SK-MEL-5 (cell line): ENCODE data around the gene XIRP1. TPM values are rescaled to one million over a fixed set of nuclear protein-coding genes. Genes with fewer than 3 reads are reported as not detected.
"Not testable (repeated sequence)": the region's sequence is repeated elsewhere in the genome, so short reads cannot be mapped to it uniquely, and the experiment has no call there.

Source experiments
- DNase-seq: peaks from one replicate; pipeline ENCODE4 v3.0.0-alpha.2; 2016; ENCODE audit warnings: low read depth, low spot score
- in situ Hi-C: cut with HindIII; loops from 2 replicates; pipeline ENCODE4 v1.10.0; 2016; ENCODE audit warnings: low sequenced_read_pairs, high pct_unique_total_duplicates, low pct_unique_long_range_greater_than_20kb
- total RNA-seq: library from RNA; depleted of rRNA; stranded (reverse); fragments of >200 nt; shearing (Covaris generic); gene quantifications from 2 replicates; pipeline ENCODE4 v1.2.3, GENCODE V29; 2014

Gene XIRP1
- total RNA-seq, 1 experiment from 2014 or later = 0.03 TPM

DNA sequence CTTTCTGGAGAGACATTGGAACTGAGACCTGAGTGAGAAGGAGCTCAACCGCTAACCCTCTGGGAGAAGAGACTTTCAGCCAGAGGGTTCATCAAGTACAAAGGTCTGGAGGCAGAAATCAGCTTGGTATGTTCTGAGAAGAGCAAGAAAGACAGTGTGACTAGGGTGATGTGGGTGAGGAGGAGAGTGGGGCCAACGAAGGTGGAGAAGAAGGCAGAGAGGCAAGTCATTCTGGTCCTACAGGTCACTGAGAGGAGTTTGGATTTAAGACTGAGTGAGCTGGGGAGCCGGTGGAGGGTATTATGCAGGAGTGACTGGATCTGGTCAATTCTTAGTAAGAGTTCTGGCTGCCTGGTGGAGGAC lies 12.2 kb downstream of the XIRP1 start:
- DNase-seq = no peak
- in situ Hi-C loops = no loop called here

DNA sequence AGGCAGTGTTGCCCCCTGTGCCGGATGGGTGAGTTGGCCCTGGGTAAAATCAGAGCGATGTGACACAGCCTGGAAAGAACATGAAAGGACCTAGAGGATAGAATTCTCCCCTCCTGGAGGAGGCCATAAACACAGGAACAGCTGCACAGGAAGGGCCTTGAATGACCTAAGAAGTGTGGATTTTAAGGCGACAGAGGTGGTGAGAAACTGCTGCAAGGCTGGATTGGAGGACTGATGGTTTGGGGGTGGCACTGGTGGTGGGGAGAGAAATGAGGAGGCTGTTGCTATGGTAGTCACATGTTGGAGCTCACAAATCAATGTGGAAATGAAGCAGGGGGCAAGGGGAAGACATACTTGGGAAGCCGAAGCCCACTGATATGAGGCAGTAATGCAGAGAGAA lies 13.8 kb downstream of the XIRP1 start:
- DNase-seq = no peak
- in situ Hi-C loops = no loop called here

- DNase-seq = peak; percentile 74
- in situ Hi-C loops = no loop called here
Observed at GRCh38 chr3:39177708-39178332, 14.6 kb downstream of the XIRP1 start.

DNA sequence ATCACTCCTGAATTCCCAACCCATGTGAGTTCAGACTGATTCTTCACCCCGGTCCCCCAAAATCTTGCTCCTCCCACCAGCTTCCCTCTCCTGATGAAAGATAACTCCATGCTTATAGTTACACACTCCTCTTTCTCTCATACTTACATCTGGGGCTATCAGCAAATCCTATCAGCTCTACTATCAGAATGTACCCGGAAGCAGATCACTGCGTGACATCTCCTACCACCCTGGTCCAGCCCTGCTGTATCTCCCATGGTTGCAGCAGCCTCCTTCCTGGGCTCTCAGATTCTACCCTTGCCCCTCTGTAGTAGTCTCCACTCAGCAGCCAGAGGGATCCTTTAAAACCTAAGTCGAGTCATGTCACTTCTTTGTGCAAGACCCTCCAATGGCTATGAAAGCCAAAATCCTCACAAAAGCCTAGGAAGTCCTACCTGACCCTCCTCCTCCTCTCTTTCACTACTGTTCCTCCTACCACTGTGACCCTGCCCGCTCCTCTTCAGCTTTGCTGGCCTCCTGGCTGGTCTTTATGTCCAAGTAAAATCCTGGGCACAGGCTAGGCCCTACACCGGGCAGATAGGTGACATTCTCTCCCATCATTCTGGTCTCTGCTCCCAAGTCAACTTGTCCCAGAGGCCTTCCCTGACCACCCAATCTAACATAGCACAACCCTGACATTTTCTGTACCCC lies 16.2 kb downstream of the XIRP1 start:
- in situ Hi-C loops = no loop called here
- no peak for DNase-seq

- no peak for DNase-seq
- in situ Hi-C loops = no loop called here
Observed at GRCh38 chr3:39173318-39174125, 18.9 kb downstream of the XIRP1 start.

- no peak for DNase-seq
- in situ Hi-C loops = no loop called here
Observed at GRCh38 chr3:39171860-39172259, 20.5 kb downstream of the XIRP1 start.

DNA sequence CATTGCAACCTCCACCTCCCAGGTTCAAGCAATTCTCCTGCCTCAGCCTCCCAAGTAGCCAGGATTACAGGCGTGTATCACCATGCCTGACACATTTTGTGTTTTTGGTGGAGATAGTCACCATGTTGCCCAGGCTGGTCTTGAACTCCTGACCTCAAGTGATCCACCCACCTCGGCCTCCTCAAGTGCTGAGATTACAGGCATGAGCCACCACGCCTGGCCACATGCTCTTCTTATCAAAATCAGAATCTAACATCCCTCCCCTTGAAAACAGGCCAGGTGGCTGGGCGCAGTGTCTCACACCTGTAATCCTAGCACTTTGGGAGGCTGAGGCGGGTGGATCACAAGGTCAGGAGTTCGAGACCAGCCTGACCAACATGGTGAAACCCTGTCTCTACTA lies 21.5 kb downstream of the XIRP1 start:
- DNase-seq, in situ Hi-C loops: not testable (repeated sequence)

DNA sequence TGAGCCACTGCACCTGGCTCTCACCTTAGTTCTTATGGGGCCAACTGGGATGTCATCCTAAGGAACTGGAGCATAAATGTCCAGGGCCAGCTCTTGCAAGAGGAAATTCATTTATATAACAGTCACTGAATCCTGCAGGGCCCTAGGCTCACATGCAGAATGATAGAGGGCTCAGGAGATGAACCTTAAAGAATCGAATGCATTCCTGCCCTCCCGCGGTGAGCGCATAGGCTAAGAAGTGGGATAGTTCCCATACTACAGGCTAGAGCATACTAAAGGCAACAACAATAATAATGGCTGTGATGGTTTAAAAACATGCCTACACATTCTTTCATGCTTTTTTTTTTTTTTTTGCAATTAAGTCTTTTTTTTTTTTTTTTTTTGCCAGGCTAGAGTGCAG lies 21.9 kb downstream of the XIRP1 start:
- no peak for DNase-seq
- in situ Hi-C loops = no loop called here

DNA sequence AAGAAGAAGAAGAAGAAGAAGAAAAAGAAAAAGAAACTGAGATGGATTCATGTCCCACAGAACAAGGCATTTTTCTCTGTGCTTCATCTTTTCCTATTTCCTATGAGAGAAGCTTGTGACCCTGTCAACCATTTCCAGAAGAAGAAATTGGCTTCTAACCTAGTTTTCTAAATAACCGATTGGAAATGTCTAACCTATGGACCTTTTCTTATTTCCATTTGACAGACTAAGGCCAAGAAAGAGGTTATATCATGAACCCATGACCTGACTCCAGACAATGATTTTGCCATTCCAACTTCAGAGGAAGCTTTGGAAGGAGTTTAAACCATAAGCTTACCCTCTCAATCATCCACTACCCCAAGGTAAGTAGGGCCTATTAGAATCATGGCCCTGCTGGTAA lies 22.7 kb downstream of the XIRP1 start:
- DNase-seq = no peak
- in situ Hi-C loops = no loop called here

GRCh38 chr3:39168156-39168780 lies 24.1 kb downstream of the XIRP1 start:
- peak; percentile 55 for DNase-seq

GRCh38 chr3:39166932-39167532 lies 25.4 kb downstream of the XIRP1 start:
- in situ Hi-C loops = no loop called here
- DNase-seq = peak; percentile 77

More at GRCh38 chr3:39168156-39168780, 24.1 kb downstream of the XIRP1 start:
- in situ Hi-C loops = no loop called here

DNA sequence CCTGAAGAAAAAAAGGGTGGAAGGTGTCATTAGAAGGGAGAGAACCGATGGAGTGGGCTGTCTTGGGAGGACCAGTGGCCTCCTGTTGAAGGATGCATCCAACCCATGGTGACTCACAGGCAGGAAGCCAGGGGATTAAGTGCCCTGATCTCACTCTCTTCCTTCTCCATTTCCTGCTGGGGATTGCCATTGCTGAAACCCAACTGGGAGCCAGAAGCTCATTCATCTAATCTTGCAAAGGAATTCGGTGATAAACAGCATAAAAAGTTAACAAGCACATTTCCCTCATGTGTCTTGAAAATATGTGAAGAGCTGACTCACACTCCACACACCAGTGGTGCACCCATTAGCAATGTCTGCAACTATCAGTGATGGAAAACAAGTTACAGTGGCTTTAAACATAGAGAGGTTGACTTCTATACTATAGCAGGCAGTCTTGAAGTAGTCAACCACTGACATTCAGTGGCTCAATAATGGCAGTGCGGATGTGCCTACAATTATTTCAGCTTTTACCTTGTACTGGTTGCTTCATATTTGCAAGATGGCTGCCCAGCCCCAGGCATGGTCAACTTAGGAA lies 26.2 kb downstream of the XIRP1 start:
- DNase-seq = peak; percentile 42
- in situ Hi-C loops = no loop called here

DNA sequence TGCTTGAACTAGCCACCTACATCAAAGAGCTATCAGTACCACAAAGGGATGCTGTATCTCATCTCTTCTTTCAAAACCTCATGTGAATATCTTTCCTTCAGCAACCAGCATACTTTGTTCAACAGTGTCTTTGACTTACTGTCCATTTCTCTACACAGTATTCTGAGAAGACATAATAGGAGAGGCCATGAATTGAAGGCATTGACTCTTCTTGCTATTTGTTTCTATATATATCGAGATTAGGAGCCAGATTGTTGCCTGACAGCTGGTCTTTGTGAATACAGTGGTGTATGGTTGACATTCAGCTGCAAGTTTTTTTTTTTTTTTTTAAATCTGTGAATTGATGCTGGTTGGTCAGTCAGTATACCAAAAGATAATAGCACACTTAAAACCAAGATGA lies 26.9 kb downstream of the XIRP1 start:
- peak; percentile 56 for DNase-seq
- in situ Hi-C loops = no loop called here

DNA sequence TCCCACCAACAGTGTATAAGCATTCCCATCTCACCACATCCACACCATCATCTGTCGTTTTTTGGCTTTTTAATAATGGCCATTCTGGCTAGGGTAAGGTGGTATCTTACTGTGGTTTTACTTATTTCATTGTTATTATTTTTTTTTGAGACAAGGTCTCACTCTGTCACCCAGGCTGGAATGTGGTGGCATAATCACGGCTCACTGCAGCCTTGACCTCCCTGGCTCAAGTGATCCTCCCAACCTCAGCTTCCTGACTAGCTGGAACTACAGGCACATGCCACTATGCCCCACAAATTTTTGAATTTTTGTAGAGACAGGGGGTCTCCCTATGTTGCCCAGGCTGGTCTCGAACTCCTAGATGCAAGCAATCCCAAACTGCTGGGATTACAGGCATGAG lies 28.0 kb downstream of the XIRP1 start:
- DNase-seq = no peak
- in situ Hi-C loops = no loop called here

DNA sequence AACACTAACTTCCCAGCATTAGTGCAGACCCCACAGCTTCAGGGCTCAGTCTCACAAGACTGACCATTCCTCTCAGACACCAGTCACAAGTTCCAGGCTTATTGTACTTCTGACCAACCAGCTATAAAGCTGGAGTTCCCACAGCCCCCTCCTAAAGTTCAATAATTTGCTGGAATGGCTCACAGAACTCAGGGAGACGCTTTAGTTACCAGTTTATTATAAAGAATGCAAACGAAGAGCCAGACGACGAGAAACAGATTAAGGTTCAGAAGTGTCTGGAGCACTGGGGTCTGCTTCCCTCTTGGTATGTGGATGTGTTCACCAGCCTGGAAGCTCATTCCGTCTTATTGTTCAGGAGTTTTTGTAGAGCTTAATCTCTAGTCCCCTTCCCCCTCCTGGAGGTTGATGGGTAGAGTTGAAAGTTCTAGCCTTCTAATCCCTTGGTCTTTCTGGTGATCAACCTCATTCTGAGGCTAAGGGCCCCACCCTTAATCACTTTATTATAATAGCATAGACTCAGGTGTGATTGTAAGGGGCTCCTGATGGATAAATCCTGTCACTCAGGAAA lies 34.2 kb downstream of the XIRP1 start:
- in situ Hi-C loops = no loop called here
- no peak for DNase-seq

DNA sequence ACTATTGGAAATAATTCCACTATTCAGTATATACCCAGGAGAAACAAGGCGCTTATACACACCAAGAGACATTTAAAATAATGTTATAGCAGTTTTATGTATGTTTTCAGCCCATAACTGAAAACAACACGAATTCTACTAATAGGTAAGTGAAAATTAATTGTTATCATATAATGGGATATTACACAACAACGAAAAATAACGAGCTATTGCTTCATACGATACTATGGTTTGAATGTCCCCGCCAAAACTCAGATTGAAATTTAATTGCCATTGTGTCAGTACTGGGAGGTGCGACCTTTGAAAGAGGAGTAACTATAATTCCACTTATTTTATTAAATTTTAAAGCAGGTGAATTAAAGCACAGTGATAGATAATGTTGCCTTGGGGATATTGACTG lies 35.0 kb downstream of the XIRP1 start:
- DNase-seq = no peak
- in situ Hi-C loops = no loop called here

GRCh38 chr3:39156421-39156820 lies 36.0 kb downstream of the XIRP1 start:
- in situ Hi-C loops = no loop called here
- no peak for DNase-seq
